Panc1 (cell line): ENCODE results near the gene GSTO2. TPM values are rescaled to one million over a fixed set of nuclear protein-coding genes. Genes with fewer than 3 reads are reported as not detected.

Source experiments
- ATAC-seq: fragments of 200-7000 bp; cut with Tn5 transposase; 2 replicates; pipeline ENCODE4 v1.9.1; 2020; ENCODE audit warnings: mild to moderate bottlenecking, moderate library complexity
- BruUV-seq: library from RNA; stranded (reverse); fragments of 400-500 nt; replicated peaks from 2 replicates; lab custom pipeline; 2021; lab: Mats Ljungman, UMichigan
- CTCF ChIA-PET: fragments of 300-600 bp; sonication (Branson Sonifier 250); formaldehyde crosslinking; loops from one replicate; lab custom pipeline; 2022; ENCODE audit warnings: antibody characterized with exemption; lab: Charles Lee
- POLR2A ChIA-PET: fragments of 300-600 bp; sonication (Branson Sonifier 250); formaldehyde crosslinking; loops from one replicate; lab custom pipeline; 2022; ENCODE audit warnings: antibody characterized with exemption; lab: Charles Lee
- DNase-seq: peaks from one replicate; pipeline ENCODE4 v3.0.0-alpha.2; 2010; ENCODE audit warnings: low read depth, low spot score
- H3K27ac ChIP-seq: 2 replicates; pipeline ENCODE4 v1.5.1; 2011; ENCODE audit warnings: mild to moderate bottlenecking, low read length, inconsistent platforms
- H3K27me3 ChIP-seq: fragments of 200-500 bp; sonication (Bioruptor generic); 2 replicates; pipeline ENCODE4 v1.6.0; 2014; ENCODE audit warnings: low read length, inconsistent platforms; ENCODE audit not compliant: control insufficient read depth, insufficient read depth
- H3K36me3 ChIP-seq: fragments of 200-500 bp; sonication (Bioruptor generic); 2 replicates; pipeline ENCODE4 v1.5.1; 2014; ENCODE audit warnings: inconsistent platforms, mild to moderate bottlenecking, low read length, moderate library complexity; ENCODE audit not compliant: control insufficient read depth, insufficient read depth
- H3K4me1 ChIP-seq: 2 replicates; pipeline ENCODE4 v1.5.1; 2011; ENCODE audit warnings: inconsistent platforms, mild to moderate bottlenecking, low read length, moderate library complexity; ENCODE audit not compliant: control insufficient read depth, insufficient read depth
- H3K4me3 ChIP-seq, 2 experiments: 2 replicates each; pipeline ENCODE4 v1.5.1; 2011 to 2012; ENCODE audit warnings: low read depth in 2 of 2, low read length in 2 of 2, mild to moderate bottlenecking in 2 of 2, inconsistent platforms in 1 of 2, moderate library complexity in 1 of 2
- H3K9me3 ChIP-seq: fragments of 200-500 bp; sonication (Bioruptor generic); 2 replicates; pipeline ENCODE4 v1.5.1; 2014; ENCODE audit warnings: low read depth, mild to moderate bottlenecking, inconsistent platforms, low read length, moderate library complexity; ENCODE audit not compliant: control insufficient read depth, insufficient read depth
- CTCF ChIP-seq: fragments of 450-650 bp; IDR thresholded peaks from 2 replicates; pipeline ENCODE4 v1.5.1; 2017; ENCODE audit warnings: mild to moderate bottlenecking
- POLR2AphosphoS5 ChIP-seq: IDR thresholded peaks from 2 replicates; pipeline ENCODE4 v1.6.1; 2012; ENCODE audit warnings: mild to moderate bottlenecking, low read depth, low read length, moderate library complexity
- REST ChIP-seq, 2 experiments: IDR thresholded peaks; 2 replicates each; pipeline ENCODE4 v1.6.1; 2011 to 2012; ENCODE audit warnings: low read depth in 2 of 2, control low read depth in 1 of 2, low read length in 1 of 2, mild to moderate bottlenecking in 1 of 2, moderate library complexity in 1 of 2; ENCODE audit not compliant: insufficient read depth in 1 of 2
- SIN3A ChIP-seq: IDR thresholded peaks from 2 replicates; pipeline ENCODE4 v1.6.1; 2012; ENCODE audit warnings: low read depth, mild to moderate bottlenecking, low read length, moderate library complexity, borderline replicate concordance; ENCODE audit not compliant: insufficient read depth
- TCF7L2 ChIP-seq: IDR thresholded peaks from 2 replicates; pipeline ENCODE4 v1.6.1; 2011; ENCODE audit warnings: mild to moderate bottlenecking, low read depth, low read length, inconsistent platforms
- in situ Hi-C: cut with HindIII; loops from 2 replicates; pipeline ENCODE4 v1.10.0; 2016; ENCODE audit warnings: low sequenced_read_pairs, low pct_unique_long_range_greater_than_20kb
- intact Hi-C: fragments of 100-400 bp; cut with micrococcal nuclease; formaldehyde crosslinking; loops from one replicate; pipeline ENCODE4 v1.10.0; 2022; ENCODE audit not compliant: unreplicated experiment
- total RNA-seq: library from RNA; stranded (reverse); gene quantifications from one replicate; pipeline ENCODE4 v1.2.1, GENCODE V29; 2021; ENCODE audit not compliant: unreplicated experiment

Gene GSTO2
- total RNA-seq, 1 experiment from 2014 or later: 28.5 TPM

- no TSS peak for BruUV-seq
- ChIA-PET CTCF (interaction anchor here (1.1 kb wide), 1 partner anchor 23 kb away, joined by 4 read pairs; no protein-coding TSS in a partner anchor), POLR2A (interaction anchor here (0.6 kb wide), 1 partner anchor 31 kb away, joined by 6 read pairs; no protein-coding TSS in a partner anchor)
- H3K9me3 ChIP-seq: no peaks in the 10 kb centered on the region
- TF ChIP-seq CTCF (peak; percentile 83), TCF7L2 (no peak), POLR2AphosphoS5 (no peak)
- no peak overlapping the region for H3K27ac ChIP-seq
- H3K36me3 ChIP-seq: no peaks in the 10 kb centered on the region
- no peaks in the 10 kb centered on the region for H3K4me1 ChIP-seq
- in situ Hi-C loops (no loop called here), intact Hi-C loops (no loop called here)
- ATAC-seq: peak; percentile 70
- H3K4me3 ChIP-seq: no peak overlapping the region
- DNase-seq: no peak
- H3K27me3 ChIP-seq: no peaks in the 10 kb centered on the region
These were observed 29.0 kb downstream of the GSTO2 start for GRCh38 chr10:104297697-104298660.

- Histone ChIP-seq H3K36me3 (no peaks in the 10 kb centered on the region), H3K9me3 (no peaks in the 10 kb centered on the region), H3K4me1 (no peaks in the 10 kb centered on the region), H3K27me3 (no peaks in the 10 kb centered on the region), H3K27ac (no peak overlapping the region), H3K4me3 (no peak overlapping the region)
- BruUV-seq: no TSS peak
- intact Hi-C loops: no loop called here
- TF ChIP-seq POLR2AphosphoS5 (no peak), REST (IDR thresholded peaks at IDR 0.05; ENCODE audit: insufficient read depth in 1 of 2, low read depth in 2 of 2, low read length in 1 of 2) (no peak), SIN3A (no peak), CTCF (no peak), TCF7L2 (no peak)
- ChIA-PET POLR2A (no interaction called here), CTCF (interaction anchor here (0.7 to 1.1 kb wide), 2 partner anchors 25 to 44 kb away, joined by 4 to 6 read pairs; no protein-coding TSS in a partner anchor)
- in situ Hi-C loops: no loop called here
- no peak for DNase-seq
- no peak for ATAC-seq
These were observed 30.3 kb downstream of the GSTO2 start for GRCh38 chr10:104299031-104299904.
